Measurements from ENCODE around the gene RHOD. TPM values are rescaled to one million over a fixed set of nuclear protein-coding genes. Genes with fewer than 3 reads are reported as not detected.

Gene RHOD
- total RNA-seq, 2 donors from 2014 or later: 26.2 to 69.5 TPM

- H3K27ac ChIP-seq: no peak overlapping the region
- no peak for DNase-seq (ENCODE audit: low spot score)
- intact Hi-C loops (cut with DNase I): no loop called here
- 90% methylated on average over 11 of the region's 11 CpGs for WGBS
- H3K4me1 ChIP-seq (replicated peaks): no peaks in the 10 kb centered on the region
- no peaks in the 10 kb centered on the region for H3K9me3 ChIP-seq
- H3K36me3 ChIP-seq: no peaks in the 10 kb centered on the region
- no peaks in the 10 kb centered on the region for H3K27me3 ChIP-seq (replicated peaks; ENCODE audit: insufficient read depth)
- H3K4me3 ChIP-seq: no peak overlapping the region
- no peak for TF ChIP-seq POLR2A (IDR thresholded peaks at IDR 0.05)
- TF ChIP-seq, protein P1, sequence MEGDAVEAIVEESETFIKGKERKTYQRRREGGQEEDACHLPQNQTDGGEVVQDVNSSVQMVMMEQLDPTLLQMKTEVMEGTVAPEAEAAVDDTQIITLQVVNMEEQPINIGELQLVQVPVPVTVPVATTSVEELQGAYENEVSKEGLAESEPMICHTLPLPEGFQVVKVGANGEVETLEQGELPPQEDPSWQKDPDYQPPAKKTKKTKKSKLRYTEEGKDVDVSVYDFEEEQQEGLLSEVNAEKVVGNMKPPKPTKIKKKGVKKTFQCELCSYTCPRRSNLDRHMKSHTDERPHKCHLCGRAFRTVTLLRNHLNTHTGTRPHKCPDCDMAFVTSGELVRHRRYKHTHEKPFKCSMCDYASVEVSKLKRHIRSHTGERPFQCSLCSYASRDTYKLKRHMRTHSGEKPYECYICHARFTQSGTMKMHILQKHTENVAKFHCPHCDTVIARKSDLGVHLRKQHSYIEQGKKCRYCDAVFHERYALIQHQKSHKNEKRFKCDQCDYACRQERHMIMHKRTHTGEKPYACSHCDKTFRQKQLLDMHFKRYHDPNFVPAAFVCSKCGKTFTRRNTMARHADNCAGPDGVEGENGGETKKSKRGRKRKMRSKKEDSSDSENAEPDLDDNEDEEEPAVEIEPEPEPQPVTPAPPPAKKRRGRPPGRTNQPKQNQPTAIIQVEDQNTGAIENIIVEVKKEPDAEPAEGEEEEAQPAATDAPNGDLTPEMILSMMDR (IDR thresholded peaks at IDR 0.05): no peak
- TF ChIP-seq POLR2AphosphoS5 (IDR thresholded peaks at IDR 0.05): no peak
Measured at GRCh38 chr11:67072295-67072694, 15.6 kb downstream of the RHOD start.

- Histone ChIP-seq H3K36me3 (no peaks in the 10 kb centered on the region), H3K4me3 (no peak overlapping the region), H3K9me3 (no peaks in the 10 kb centered on the region), H3K27me3 (replicated peaks; ENCODE audit: insufficient read depth) (no peaks in the 10 kb centered on the region), H3K27ac (no peak overlapping the region), H3K4me1 (replicated peaks) (no peaks in the 10 kb centered on the region)
- 85% methylated on average over 9 of the region's 9 CpGs for WGBS
- intact Hi-C loops (cut with DNase I): no loop called here
- no peak for DNase-seq (ENCODE audit: low spot score)
- TF ChIP-seq POLR2AphosphoS5 (IDR thresholded peaks at IDR 0.05) (no peak), POLR2A (IDR thresholded peaks at IDR 0.05) (no peak)
Measured at GRCh38 chr11:67073908-67074307, 17.3 kb downstream of the RHOD start.

GRCh38 chr11:67076202-67076601, 19.6 kb downstream of the RHOD start:
- no peak for DNase-seq (ENCODE audit: low spot score)
- Histone ChIP-seq H3K4me1 (replicated peaks) (no peaks in the 10 kb centered on the region), H3K27ac (no peak overlapping the region), H3K27me3 (replicated peaks; ENCODE audit: insufficient read depth) (no peaks in the 10 kb centered on the region), H3K4me3 (no peak overlapping the region), H3K9me3 (no peaks in the 10 kb centered on the region), H3K36me3 (no peaks in the 10 kb centered on the region)
- intact Hi-C loops (cut with DNase I): no loop called here
- 85% methylated on average over 6 of the region's 6 CpGs for WGBS
- TF ChIP-seq POLR2AphosphoS5 (IDR thresholded peaks at IDR 0.05) (no peak), POLR2A (IDR thresholded peaks at IDR 0.05) (no peak)
- TF ChIP-seq, protein P1 (IDR thresholded peaks at IDR 0.05): no peak

DNA sequence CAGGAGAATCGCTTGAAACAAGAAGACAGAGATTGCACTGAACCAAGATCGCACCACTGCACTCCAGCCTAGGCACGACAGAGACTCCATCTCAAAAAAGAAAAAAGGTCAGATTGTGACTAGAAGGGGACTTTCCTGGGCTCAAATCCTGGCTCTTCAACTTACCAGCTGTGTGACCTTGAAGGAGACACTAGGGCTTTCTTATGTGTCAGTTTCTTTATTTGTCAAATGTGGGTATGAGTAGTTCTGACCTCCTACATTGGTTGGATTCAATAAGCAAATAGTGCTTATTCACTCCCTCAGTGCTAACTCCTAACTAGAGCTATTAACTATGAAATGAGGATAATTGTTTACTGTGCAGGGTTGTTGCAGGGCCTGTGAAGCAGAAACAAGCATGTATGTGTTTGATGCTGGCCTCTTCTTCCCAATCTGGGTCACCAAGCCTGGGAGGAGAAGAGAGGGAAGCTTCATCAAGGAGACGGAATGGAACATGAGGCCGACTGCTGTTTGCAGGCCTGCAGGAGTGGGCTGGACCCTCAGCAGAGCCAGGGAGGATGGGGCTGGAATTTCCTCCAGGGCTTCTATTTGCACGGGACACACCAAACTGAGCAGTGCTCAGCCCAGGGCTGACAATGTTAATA, 22.5 kb downstream of the RHOD start:
- no peak for DNase-seq (ENCODE audit: low spot score)
- intact Hi-C loops (cut with DNase I): no loop called here
- TF ChIP-seq POLR2A (IDR thresholded peaks at IDR 0.05): no peak
- no peak for TF ChIP-seq POLR2AphosphoS5 (IDR thresholded peaks at IDR 0.05)
- TF ChIP-seq, protein P1 (IDR thresholded peaks at IDR 0.05): no peak
- H3K4me3 ChIP-seq: no peak overlapping the region
- H3K4me1 ChIP-seq (replicated peaks): no peaks in the 10 kb centered on the region
- 84% methylated on average over 6 of the region's 6 CpGs for WGBS
- no peaks in the 10 kb centered on the region for H3K36me3 ChIP-seq
- no peak overlapping the region for H3K27ac ChIP-seq
- no peaks in the 10 kb centered on the region for H3K9me3 ChIP-seq
- no peaks in the 10 kb centered on the region for H3K27me3 ChIP-seq (replicated peaks; ENCODE audit: insufficient read depth)

- DNase-seq (ENCODE audit: low spot score): no peak
- Histone ChIP-seq H3K4me1 (replicated peaks) (no peaks in the 10 kb centered on the region), H3K27me3 (replicated peaks; ENCODE audit: insufficient read depth) (no peaks in the 10 kb centered on the region), H3K27ac (no peak overlapping the region), H3K36me3 (no peaks in the 10 kb centered on the region), H3K9me3 (no peaks in the 10 kb centered on the region), H3K4me3 (no peak overlapping the region)
- intact Hi-C loops (cut with DNase I): loop anchor here (5.0 to 10.0 kb wide), 2 partner anchors 83 to 155 kb away; no protein-coding TSS in a partner anchor
- 39% methylated on average over 20 of the region's 20 CpGs for WGBS
- TF ChIP-seq POLR2A (IDR thresholded peaks at IDR 0.05) (no peak), POLR2AphosphoS5 (IDR thresholded peaks at IDR 0.05) (no peak)
- TF ChIP-seq, protein P1 (IDR thresholded peaks at IDR 0.05): no peak
Measured at GRCh38 chr11:67082071-67082791, 25.6 kb downstream of the RHOD start.

All from prostate gland (tissue), 2 donors.